Activated naive CD4-positive, alpha-beta T cell treated with anti-CD3 and anti-CD28 coated beads, Interleukin-2, amount 50 U/mL, for 72 hours (primary cell): Measurements from ENCODE around the gene CIBAR2. TPM values are rescaled to one million over a fixed set of nuclear protein-coding genes. Genes with fewer than 3 reads are reported as not detected.
A peak's percentile ranks its signal among the peaks of the same experiment; 100 is the strongest.

Source experiments
- ATAC-seq, 2 donors: fragments of 150-1000 bp; cut with Tn5 transposase; 2 replicates each; pipeline ENCODE4 v1.10.0; 2021; ENCODE audit warnings: mild to moderate bottlenecking in 2 of 2, moderate library complexity in 2 of 2
- DNase-seq, 2 donors: peaks; one replicate each; pipeline ENCODE4 v3.0.0; 2021 to 2022; ENCODE audit warnings: low spot score in 2 of 2
- H3K27ac Mint-ChIP-seq, 2 donors: one replicate each; pipeline ENCODE4 v1.8.0; 2022; ENCODE audit warnings: mild to moderate bottlenecking in 2 of 2, mixed read lengths in 2 of 2
- H3K36me3 Mint-ChIP-seq, 2 donors: one replicate each; pipeline ENCODE4 v1.8.0; 2022; ENCODE audit warnings: mixed read lengths in 2 of 2
- H3K9me3 Mint-ChIP-seq, 2 donors: one replicate each; pipeline ENCODE4 v1.8.0; 2022; ENCODE audit warnings: mixed read lengths in 2 of 2
- total RNA-seq, 2 donors: library from RNA; stranded (reverse); gene quantifications; one replicate each; pipeline ENCODE4 v1.2.3, GENCODE V29; 2022

Gene CIBAR2
- total RNA-seq, 2 donors from 2014 or later, result not detected

GRCh38 chr16:85083051-85083639 is 29.1 kb downstream of the CIBAR2 start:
- H3K36me3 Mint-ChIP-seq, result peaks cover 0 to 5% of the 10 kb centered on the region in 2 donors

DNA sequence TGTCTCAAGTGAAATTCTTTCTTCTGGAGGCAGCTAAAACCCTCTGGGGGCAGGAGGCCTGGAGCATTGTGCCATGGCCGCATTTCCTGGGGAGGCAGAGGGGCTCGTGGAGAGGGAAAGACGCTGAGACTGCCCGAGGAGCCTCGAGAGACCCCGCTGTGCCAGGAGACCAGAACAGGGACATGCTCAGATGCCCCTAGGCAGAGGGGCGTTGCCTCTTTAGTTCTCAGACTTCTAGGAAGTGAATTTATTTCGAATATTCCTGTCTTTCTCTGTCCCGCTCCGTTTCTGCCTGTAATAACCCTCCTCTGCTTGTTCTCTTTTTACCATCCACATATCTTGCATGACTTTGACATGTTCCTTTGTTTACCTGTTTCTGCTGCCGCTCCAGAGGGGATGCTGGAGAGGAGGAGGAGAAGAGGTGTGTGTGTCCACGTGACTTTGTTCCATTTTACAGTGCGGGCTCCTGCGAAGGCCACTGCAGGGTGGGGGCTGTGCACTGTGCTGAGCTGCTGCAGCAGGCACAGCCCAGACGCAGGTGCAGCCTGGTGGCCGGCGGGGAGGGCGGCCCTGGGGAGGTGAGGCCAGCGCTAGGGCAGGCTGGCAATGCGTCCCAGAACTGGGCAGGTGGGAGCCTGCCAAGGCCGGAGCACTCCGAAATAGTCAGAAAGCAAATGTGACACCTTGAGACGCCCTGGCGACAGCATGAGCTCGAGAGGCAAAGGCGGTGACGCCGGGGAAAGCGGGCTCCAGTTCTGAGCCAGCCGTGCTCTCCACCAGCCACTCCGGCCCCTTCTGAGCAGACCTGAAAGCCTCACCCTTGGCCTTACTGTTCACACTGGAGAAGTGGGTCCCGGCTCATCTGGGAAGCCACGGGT is 29.9 kb downstream of the CIBAR2 start:
- H3K27ac Mint-ChIP-seq, result peak overlapping the region in 1 of 2 donors; percentile 28
- no peaks in the 10 kb centered on the region for H3K9me3 Mint-ChIP-seq
- DNase-seq (no peak), ATAC-seq (no peak)
- H3K36me3 Mint-ChIP-seq, result peaks cover 0 to 5% of the 10 kb centered on the region in 2 donors

More at GRCh38 chr16:85083051-85083639, 29.1 kb downstream of the CIBAR2 start:
- peak overlapping the region; percentile 7 to 28 for H3K27ac Mint-ChIP-seq
- no peak for DNase-seq
- peak; percentile 23 to 41 for ATAC-seq
- no peaks in the 10 kb centered on the region for H3K9me3 Mint-ChIP-seq

DNA sequence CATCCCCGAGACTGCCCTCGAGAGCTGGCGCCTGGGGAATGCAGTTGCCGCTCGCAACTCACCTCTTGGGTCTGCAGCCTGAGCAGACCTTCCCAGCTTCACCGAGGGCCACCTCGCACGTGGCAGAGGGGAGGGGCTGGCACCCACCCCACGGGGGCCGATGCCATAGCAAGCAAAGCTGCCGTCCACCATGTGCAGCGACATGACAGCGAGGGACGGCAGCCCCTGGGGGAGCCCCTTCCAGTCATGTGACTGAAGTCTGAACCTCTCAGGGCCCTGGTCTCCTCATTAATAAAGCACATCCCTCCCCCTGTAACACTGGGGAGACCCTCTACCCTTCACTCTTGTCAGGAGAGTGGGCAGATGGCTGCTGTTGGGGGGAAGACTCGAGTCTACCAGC is 30.5 kb downstream of the CIBAR2 start:
- no peak for DNase-seq

GRCh38 chr16:85081038-85081437 is 31.2 kb downstream of the CIBAR2 start:
- Mint-ChIP-seq H3K36me3 (peaks cover 0 to 5% of the 10 kb centered on the region in 2 donors), H3K9me3 (no peaks in the 10 kb centered on the region), H3K27ac (peak overlapping the region in 1 of 2 donors; percentile 79)
- ATAC-seq (no peak), DNase-seq (no peak)

More for the DNA sequence above, 30.5 kb downstream of the CIBAR2 start:
- Mint-ChIP-seq H3K27ac (no peak overlapping the region), H3K9me3 (no peaks in the 10 kb centered on the region), H3K36me3 (peaks cover 0 to 5% of the 10 kb centered on the region in 2 donors)
- ATAC-seq, result no peak

GRCh38 chr16:85079785-85080570 is 32.3 kb downstream of the CIBAR2 start:
- ATAC-seq, result no peak
- Mint-ChIP-seq H3K27ac (no peak overlapping the region), H3K36me3 (peaks cover 0 to 5% of the 10 kb centered on the region in 2 donors), H3K9me3 (no peaks in the 10 kb centered on the region)
- DNase-seq, result no peak

- no peak for DNase-seq
- H3K9me3 Mint-ChIP-seq, result no peaks in the 10 kb centered on the region
- H3K36me3 Mint-ChIP-seq, result peaks cover 0 to 5% of the 10 kb centered on the region in 2 donors
- no peak overlapping the region for H3K27ac Mint-ChIP-seq
- no peak for ATAC-seq
Measured at GRCh38 chr16:85078952-85079351, 33.3 kb downstream of the CIBAR2 start.

- no peak for ATAC-seq
- H3K36me3 Mint-ChIP-seq, result peaks cover 0 to 5% of the 10 kb centered on the region in 2 donors
- H3K9me3 Mint-ChIP-seq, result no peaks in the 10 kb centered on the region
- DNase-seq, result no peak
- H3K27ac Mint-ChIP-seq, result peak overlapping the region in 1 of 2 donors; percentile 40
Measured at GRCh38 chr16:85078226-85078625, 34.0 kb downstream of the CIBAR2 start.

- Mint-ChIP-seq H3K27ac (peak overlapping the region; percentile 40 to 94), H3K36me3 (peaks cover 0 to 5% of the 10 kb centered on the region in 2 donors)
Measured at GRCh38 chr16:85077576-85078125, 34.6 kb downstream of the CIBAR2 start.

DNA sequence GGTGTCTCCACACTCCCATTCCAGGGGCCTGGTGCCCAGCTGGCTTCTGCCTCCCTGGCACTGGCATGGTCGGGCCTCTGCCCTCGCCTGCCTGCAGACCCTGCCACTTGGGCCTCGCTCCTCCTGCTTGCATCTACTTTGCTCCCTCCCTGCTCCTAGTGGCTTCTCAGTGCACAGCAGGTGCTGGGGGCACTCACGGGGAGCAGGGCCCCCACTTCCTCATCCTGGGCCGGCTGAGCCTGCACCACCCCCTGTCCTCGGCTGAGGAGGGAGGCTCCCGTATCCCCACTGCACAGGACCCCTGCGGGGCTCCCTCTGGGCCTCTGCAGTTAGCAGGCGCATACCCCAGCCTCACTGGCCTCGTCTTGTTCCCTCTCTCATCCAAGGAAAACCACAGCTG is 35.2 kb downstream of the CIBAR2 start:
- Mint-ChIP-seq H3K36me3 (peaks cover 0 to 5% of the 10 kb centered on the region in 2 donors), H3K9me3 (no peaks in the 10 kb centered on the region), H3K27ac (peak overlapping the region in 1 of 2 donors; percentile 22)
- ATAC-seq (no peak), DNase-seq (no peak)

More at GRCh38 chr16:85077576-85078125, 34.6 kb downstream of the CIBAR2 start:
- ATAC-seq (no peak), DNase-seq (no peak)
- no peaks in the 10 kb centered on the region for H3K9me3 Mint-ChIP-seq

GRCh38 chr16:85075236-85075924 is 36.9 kb downstream of the CIBAR2 start:
- Mint-ChIP-seq H3K9me3 (no peaks in the 10 kb centered on the region), H3K36me3 (peaks cover 0 to 10% of the 10 kb centered on the region in 2 donors), H3K27ac (no peak overlapping the region)
- DNase-seq (no peak), ATAC-seq (no peak)

GRCh38 chr16:85074225-85074914 is 37.9 kb downstream of the CIBAR2 start:
- H3K27ac Mint-ChIP-seq, result peak overlapping the region in 1 of 2 donors; percentile 4
- DNase-seq (no peak), ATAC-seq (no peak)
- peaks cover 0 to 10% of the 10 kb centered on the region in 2 donors for H3K36me3 Mint-ChIP-seq
- H3K9me3 Mint-ChIP-seq, result no peaks in the 10 kb centered on the region

DNA sequence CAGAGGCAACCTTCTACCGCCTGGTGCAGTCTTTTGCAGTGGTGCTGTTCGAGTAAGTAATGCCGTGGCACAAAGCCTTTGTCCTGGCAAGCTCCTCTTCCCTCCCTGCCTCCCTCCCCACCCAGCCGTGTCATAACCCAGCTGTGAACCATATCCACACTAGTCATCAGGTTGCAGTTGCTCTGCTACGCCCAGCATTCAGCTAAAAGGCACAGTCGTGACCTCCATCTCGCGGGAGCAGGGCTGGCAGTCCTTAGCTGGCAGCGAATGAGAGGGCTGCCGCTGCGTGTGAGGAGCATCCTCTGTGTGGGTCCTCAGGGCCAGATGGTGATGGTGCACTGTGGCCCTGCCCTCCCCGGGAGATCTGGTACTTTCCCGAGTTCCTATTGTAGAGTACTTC is 39.3 kb downstream of the CIBAR2 start:
- peaks cover 0 to 5% of the 10 kb centered on the region in 2 donors for H3K36me3 Mint-ChIP-seq
- DNase-seq, result no peak
- ATAC-seq, result no peak
- no peaks in the 10 kb centered on the region for H3K9me3 Mint-ChIP-seq
- H3K27ac Mint-ChIP-seq, result no peak overlapping the region

DNA sequence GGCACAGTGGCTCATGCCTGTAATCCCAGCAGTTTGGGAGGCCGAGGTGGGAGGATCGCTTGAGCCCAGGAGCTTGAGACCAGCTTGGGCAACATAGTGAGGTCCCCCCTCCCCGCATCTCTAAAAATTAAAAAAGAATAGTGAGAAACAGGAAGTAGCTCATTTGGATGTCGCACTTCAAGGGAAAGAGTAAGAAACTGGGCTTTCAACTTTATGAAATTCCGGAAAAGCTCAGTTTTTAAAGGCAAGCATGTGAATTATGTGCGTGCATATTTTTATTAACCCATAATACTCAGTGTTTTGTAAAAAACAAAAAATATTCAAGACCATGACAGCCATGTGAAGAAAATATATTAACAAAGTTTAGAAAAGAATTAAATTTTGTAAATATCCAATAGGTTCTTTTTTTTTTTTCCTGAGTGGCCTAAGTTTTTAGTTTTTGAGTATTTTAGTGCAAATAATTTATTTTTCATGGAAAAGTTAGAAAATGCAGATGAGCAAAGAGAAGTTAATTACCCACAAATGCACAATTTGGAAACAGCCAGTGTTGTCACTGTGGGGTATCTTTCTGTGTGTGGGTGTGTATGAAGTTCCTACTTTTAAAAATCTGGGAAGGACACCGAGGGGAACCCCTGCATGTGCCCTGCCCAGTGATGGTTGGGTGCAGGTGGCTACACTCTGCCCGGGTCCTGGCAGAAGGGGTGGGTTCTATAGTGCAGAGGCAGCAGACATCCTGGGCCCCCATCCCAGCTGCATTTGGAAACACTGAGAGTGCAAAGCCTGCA is 40.0 kb downstream of the CIBAR2 start:
- Mint-ChIP-seq H3K27ac (no peak overlapping the region), H3K9me3 (no peaks in the 10 kb centered on the region), H3K36me3 (peaks cover 0 to 5% of the 10 kb centered on the region in 2 donors)
- ATAC-seq (no peak), DNase-seq (no peak)

- Mint-ChIP-seq H3K9me3 (no peaks in the 10 kb centered on the region), H3K27ac (no peak overlapping the region), H3K36me3 (peaks cover 0 to 5% of the 10 kb centered on the region in 2 donors)
- ATAC-seq, result no peak
- DNase-seq, result no peak
Measured at GRCh38 chr16:85069171-85069570, 43.1 kb downstream of the CIBAR2 start.

- no peaks in the 10 kb centered on the region for H3K9me3 Mint-ChIP-seq
- H3K27ac Mint-ChIP-seq, result no peak overlapping the region
- DNase-seq (no peak), ATAC-seq (no peak)
- peaks cover 0 to 5% of the 10 kb centered on the region in 2 donors for H3K36me3 Mint-ChIP-seq
Measured at GRCh38 chr16:85068746-85069145, 43.5 kb downstream of the CIBAR2 start.
